HG02588 (cell line): Measurements from ENCODE around the gene GRHPR.
"Not testable (repeated sequence)": the region's sequence is repeated elsewhere in the genome, so short reads cannot be mapped to it uniquely, and the experiment has no call there.

Experiments used
- ATAC-seq: cut with Tn5 transposase; IDR thresholded peaks from one replicate; pipeline ENCODE4 v1.9.1; 2021; ENCODE audit warnings: mild to moderate bottlenecking, moderate library complexity; ENCODE audit not compliant: unreplicated experiment

GRHPR gene

GRCh38 chr9:37420271-37421215 is 2.0 kb upstream of the GRHPR start:
- ATAC-seq, result no peak

DNA sequence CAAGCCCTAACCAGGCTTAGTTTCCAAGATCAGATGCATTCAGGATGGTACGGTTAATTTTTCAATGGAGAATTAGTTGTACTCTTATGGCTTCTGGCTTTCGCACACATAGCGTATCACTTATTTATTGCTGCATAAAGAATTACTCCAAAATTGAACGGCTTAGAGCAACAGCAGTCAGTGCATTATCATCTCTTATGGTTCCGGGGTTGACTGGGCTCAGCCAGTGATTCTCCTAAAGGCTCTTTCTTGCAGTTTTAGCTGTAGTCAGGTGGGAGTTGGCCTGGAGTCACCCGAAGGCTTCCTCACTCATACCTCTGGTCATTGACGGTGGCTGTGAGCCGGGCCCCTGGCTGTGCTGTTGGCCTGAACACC is 595 bp upstream of the GRHPR start:
- no peak for ATAC-seq

GRCh38 chr9:37423508-37423907 is 1.0 kb downstream of the GRHPR start:
- ATAC-seq, result no peak

- ATAC-seq, result no peak
Observed at GRCh38 chr9:37424204-37424685, 1.7 kb downstream of the GRHPR start.

- no peak for ATAC-seq
Observed at GRCh38 chr9:37424686-37425297, 2.3 kb downstream of the GRHPR start.

DNA sequence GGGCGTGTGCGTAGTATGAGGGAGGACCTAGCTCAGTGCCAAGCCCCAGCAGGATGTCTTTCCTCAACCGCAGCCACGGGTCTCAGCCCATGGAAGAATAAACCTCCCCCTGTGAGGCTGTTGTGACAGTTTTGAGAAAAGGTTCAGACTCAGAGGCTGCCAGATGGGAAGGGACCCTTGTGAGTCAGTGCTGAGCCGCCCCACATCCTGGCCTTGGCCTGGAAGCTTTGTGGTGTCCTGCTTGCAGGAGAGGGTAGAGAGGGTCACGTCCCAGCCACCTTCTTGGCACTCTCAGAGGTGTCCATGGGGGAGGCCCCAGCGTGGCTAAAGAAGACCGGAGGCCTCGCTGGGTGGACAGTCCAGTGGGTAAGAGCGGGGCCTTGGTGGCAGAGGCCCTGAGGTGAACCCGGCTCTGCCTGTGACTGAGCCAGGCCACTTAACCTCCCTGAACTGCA is 2.8 kb downstream of the GRHPR start:
- ATAC-seq, result no peak

DNA sequence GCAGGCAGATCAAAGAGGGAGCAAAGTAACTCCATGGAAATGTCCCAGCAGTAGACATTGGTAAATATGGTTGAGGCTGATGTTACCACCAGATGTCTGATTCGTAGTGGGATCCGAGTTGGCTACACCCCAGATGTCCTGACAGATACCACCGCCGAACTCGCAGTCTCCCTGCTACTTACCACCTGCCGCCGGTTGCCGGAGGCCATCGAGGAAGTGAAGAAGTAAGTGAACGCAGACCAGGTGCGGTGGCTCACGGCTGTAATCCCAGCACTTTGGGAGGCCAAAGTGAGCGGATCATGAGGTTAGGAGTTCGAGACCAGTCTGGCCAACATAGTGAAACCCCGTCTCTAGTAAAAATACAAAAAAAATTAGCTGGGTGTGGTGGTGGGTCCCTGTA is 3.9 kb downstream of the GRHPR start:
- ATAC-seq, result not testable (repeated sequence)

GRCh38 chr9:37426846-37427245 is 4.3 kb downstream of the GRHPR start:
- ATAC-seq, result no peak

DNA sequence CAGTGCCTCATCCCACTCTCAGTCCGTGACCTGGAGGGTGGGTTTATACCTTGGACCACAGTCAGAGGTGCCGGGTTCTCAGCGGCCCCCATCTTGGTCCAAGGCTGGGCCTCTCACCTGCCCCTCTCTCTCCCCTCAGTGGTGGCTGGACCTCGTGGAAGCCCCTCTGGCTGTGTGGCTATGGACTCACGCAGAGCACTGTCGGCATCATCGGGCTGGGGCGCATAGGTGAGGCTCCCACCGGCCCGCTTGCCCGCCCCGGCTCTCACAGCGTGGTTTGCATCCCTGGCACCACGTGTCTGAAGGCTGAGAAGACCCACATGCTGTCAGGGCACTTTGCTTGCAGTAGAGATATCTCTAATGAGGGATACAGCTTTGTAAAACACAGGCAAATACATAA is 5.8 kb downstream of the GRHPR start:
- ATAC-seq, result no peak

- ATAC-seq, result no peak
Observed at GRCh38 chr9:37429441-37430285, 7.2 kb downstream of the GRHPR start.

DNA sequence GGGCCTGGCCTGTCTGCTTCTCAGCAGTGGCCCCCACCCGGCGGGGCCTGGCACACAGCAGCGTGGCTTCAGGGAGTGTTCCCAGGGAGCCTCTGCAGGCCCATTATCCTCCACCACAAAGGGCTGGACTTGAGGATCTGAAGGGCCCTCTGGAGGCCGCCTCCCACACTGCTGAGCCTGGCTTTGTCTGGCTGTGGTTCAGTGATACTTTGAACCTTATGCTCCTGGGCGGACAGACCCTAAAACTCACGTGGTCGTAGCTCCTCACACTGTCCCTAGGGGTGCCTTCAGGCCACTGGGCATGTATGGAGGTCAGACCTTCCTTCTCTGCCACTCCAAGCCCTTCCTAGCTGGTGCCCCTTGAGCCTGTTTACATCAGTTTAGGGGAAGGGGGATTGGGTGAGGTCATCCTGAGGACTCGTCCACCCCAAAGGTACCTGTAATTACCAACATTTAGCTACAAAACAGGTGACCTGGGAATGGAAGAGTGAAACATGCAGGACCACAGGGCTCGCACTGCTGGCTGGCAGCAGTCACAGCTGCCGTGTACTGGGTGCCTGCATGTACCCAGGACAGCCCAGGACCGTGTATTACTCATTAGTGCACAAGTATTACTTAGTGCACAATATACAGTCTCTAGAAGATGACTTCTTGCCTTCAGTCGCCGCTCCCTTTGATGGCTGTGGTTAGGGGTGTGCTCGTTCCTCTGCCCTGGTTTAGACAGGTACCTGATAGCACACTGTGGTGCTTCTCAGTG is 8.5 kb downstream of the GRHPR start:
- ATAC-seq, result no peak

DNA sequence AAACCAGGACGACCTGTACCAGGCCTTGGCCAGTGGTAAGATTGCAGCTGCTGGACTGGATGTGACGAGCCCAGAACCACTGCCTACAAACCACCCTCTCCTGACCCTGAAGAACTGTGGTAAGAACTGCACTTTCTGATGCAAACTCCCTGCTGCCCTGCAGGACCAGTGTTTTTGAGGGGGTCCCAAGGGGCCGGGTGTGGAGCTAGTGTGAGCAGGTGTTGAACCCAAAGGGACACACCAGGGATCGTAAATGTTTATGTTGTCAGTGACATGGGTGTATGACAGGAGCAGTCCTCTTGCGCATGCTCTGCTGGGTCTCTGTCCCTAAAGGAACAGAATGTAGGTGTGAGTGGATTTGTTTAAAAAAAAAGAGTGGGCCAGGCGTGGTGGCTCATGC is 9.5 kb downstream of the GRHPR start:
- no peak for ATAC-seq

GRCh38 chr9:37433867-37434371 is 11.4 kb downstream of the GRHPR start:
- ATAC-seq, result no peak

DNA sequence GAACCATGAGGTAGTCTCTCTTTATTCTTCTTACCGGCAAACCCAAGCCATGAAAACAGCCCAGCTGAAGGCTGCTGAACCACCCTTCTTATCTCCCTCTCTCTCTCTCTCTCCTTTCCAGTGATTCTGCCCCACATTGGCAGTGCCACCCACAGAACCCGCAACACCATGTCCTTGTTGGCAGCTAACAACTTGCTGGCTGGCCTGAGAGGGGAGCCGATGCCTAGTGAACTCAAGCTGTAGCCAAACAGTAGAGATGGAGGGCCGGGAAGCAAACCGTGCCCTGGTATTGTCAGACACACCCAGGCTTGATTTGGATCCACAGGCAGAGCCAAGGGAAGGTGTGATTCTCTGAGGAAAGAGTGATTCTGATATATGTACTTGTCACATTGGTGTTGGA is 14.0 kb downstream of the GRHPR start:
- no peak for ATAC-seq

DNA sequence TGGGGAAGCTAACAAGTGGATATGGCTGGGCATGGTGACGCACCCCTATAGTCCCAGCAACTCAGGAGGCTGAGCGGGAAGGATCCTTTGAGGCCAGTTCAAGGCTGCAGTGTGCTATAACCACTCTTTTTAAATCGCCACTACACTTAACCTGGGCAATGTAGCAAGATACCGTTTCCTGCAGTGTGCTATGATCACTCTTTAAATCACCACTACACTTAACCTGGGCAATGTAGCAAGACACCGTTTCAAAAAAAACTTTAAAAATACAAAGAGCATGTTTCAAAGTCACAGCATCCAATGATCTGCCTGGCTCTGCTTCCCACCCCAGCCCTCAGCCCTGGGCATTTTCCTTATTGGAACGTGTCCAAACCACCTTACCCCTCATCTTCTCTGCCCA is 14.5 kb downstream of the GRHPR start:
- no peak for ATAC-seq

GRCh38 chr9:37437621-37438020 is 15.1 kb downstream of the GRHPR start:
- ATAC-seq, result no peak

DNA sequence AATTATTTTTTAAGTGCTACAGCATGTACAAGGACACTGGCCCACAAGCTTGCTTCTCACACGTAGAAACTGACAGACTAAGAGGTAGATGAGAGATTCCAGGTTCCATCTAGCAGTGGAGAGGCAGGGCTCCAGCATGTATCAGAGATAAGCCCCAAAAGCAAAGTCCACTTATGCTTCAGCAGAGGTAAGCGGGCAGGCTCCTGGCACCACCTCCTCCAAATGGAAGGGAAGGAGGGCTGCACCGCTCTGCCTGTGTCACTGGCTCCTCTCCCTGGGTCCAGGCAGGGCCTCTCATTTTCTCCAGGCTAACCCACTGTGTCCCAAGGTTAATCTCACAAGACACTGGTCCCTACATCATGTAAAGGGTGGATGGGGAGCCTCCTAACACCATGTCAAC is 15.9 kb downstream of the GRHPR start:
- no peak for ATAC-seq

GRCh38 chr9:37441776-37442370 is 19.4 kb downstream of the GRHPR start:
- no peak for ATAC-seq

DNA sequence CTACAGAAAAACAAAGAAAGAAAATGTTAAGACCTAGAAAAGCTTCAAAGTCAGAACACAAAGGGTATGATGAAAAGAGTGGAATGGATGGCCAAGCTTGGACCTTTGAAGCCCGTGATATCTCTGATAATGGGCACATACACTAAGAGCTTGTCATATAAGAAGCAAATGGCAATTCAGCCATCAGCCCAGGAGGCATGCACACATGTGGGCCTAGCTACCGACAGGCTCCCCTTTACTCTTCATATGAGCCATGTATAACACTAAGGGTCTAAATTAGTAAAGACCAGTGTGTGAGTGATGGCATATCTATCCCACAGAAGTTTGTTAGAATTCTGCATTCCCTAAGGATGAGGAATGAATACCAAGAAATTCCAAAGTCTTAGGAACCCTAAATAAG is 20.1 kb downstream of the GRHPR start:
- ATAC-seq, result no peak

DNA sequence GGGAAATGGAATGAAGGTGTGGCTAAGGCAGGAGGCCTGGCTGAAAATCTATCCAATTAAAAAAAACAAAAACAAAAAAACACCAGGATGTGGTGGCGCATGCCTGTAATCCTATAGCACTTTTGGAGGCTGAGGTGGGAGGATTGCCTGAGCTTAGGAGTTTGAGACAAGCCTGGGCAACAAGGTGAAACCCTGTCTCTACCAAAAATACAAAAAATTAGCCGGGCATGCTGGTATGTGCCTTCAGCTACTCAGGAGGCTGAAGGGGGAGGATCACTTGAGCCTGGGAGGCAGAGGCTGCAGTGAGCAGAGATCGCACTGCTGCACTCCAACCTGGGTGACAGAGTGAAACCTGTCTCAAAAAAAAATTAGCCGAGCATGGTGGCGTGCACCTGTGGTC is 21.1 kb downstream of the GRHPR start:
- ATAC-seq, result no peak
